CD4-positive, alpha-beta T cell (primary cell): ENCODE data around the gene FRZB. TPM values are rescaled to one million over a fixed set of nuclear protein-coding genes. Genes with fewer than 3 reads are reported as not detected.
"Not testable (repeated sequence)": the region's sequence is repeated elsewhere in the genome, so short reads cannot be mapped to it uniquely, and the experiment has no call there.

Experiments used
- ATAC-seq: fragments of 200-7000 bp; cut with Tn5 transposase; one replicate; pipeline ENCODE4 v1.10.0; 2022; ENCODE audit warnings: mild to moderate bottlenecking; ENCODE audit not compliant: poor library complexity
- CTCF ChIA-PET: fragments of 350-600 bp; sonication (Branson Sonifier 250); formaldehyde crosslinking; loops from one replicate; lab custom pipeline; 2021; ENCODE audit warnings: antibody characterized with exemption, inconsistent platforms; lab: Charles Lee
- POLR2A ChIA-PET: fragments of 350-600 bp; sonication (Branson Sonifier 250); formaldehyde crosslinking; loops from one replicate; lab custom pipeline; 2021; ENCODE audit warnings: antibody characterized with exemption, inconsistent platforms; lab: Charles Lee
- DNase-seq, 14 experiments: peaks; one replicate each; pipeline ENCODE4 v3.0.0-alpha.2; 2013 to 2020; ENCODE audit warnings: mixed read lengths in 2 of 14
- H3K27ac ChIP-seq, 2 donors: one replicate each; pipeline versions ENCODE4 v1.5.1 to v1.7.0; 2013; ENCODE audit warnings: low read length in 2 of 2, low read depth in 1 of 2, mild to moderate bottlenecking in 1 of 2
- H3K27me3 ChIP-seq, 2 experiments: 1 replicate in 1 of 2; 2 replicates in 1 of 2; pipeline versions ENCODE4 v1.6.1 to v1.7.0; 2013; ENCODE audit warnings: low read length in 2 of 2, control low read depth in 1 of 2, mild to moderate bottlenecking in 1 of 2, moderate library complexity in 1 of 2; ENCODE audit not compliant: insufficient read depth in 2 of 2, control insufficient read depth in 1 of 2
- H3K36me3 ChIP-seq: one replicate; pipeline ENCODE4 v1.6.1; 2013; ENCODE audit warnings: low read length, control low read depth; ENCODE audit not compliant: insufficient read depth
- H3K4me1 ChIP-seq: one replicate; pipeline ENCODE4 v1.6.1; 2013; ENCODE audit warnings: low read length, control low read depth; ENCODE audit not compliant: insufficient read depth
- H3K4me3 ChIP-seq: one replicate; pipeline ENCODE4 v1.5.1; 2013; ENCODE audit warnings: mild to moderate bottlenecking, low read length, moderate library complexity
- H3K9me3 ChIP-seq, 2 experiments: 1 replicate in 1 of 2; 2 replicates in 1 of 2; pipeline versions ENCODE4 v1.6.1 to v1.7.0; 2013; ENCODE audit warnings: low read length in 2 of 2, mild to moderate bottlenecking in 2 of 2, control low read depth in 1 of 2, moderate library complexity in 1 of 2; ENCODE audit not compliant: control insufficient read depth in 1 of 2, insufficient read depth in 1 of 2
- H3K27ac Mint-ChIP-seq: one replicate; pipeline ENCODE4 v1.8.0; 2020; ENCODE audit warnings: mixed read lengths
- H3K27me3 Mint-ChIP-seq: one replicate; pipeline ENCODE4 v1.8.0; 2021; ENCODE audit warnings: mixed read lengths
- H3K36me3 Mint-ChIP-seq: one replicate; pipeline ENCODE4 v1.8.0; 2021; ENCODE audit warnings: low read depth, mixed read lengths
- H3K4me1 Mint-ChIP-seq: one replicate; pipeline ENCODE4 v1.8.0; 2021; ENCODE audit warnings: low read depth, mixed read lengths
- H3K4me3 Mint-ChIP-seq: one replicate; pipeline ENCODE4 v1.8.0; 2020; ENCODE audit warnings: mild to moderate bottlenecking, mixed read lengths
- H3K9me3 Mint-ChIP-seq: one replicate; pipeline ENCODE4 v1.8.0; 2020; ENCODE audit warnings: mixed read lengths
- CTCF ChIP-seq: fragments of 200-600 bp; IDR thresholded peaks from one replicate; pipeline ENCODE4 v1.8.0; 2022; ENCODE audit warnings: antibody characterized with exemption, mild to moderate bottlenecking
- intact Hi-C, 2 experiments: fragments of 100-400 bp; cut with DNase I in 1 of 2; cut with micrococcal nuclease in 1 of 2; formaldehyde crosslinking; loops; one replicate each; pipeline versions ENCODE4 v1.15.1 to v1.9.0; 2023 to 2025; cut with DNase I, micrococcal nuclease
- total RNA-seq, 174 experiments: library from RNA in 2 of 174; stranded (reverse) in 2 of 174; gene quantifications; one replicate each; pipeline ENCODE4 v1.2.3 and lab custom pipeline; 2021 to 2026

FRZB gene
- total RNA-seq, 2 experiments from 2014 or later = not detected

GRCh38 chr2:182895169-182895568 is 28.7 kb upstream of the FRZB start:
- ChIA-PET POLR2A (no interaction called here), CTCF (no interaction called here)
- Histone ChIP-seq H3K36me3 (no peaks in the 10 kb centered on the region), H3K9me3 (peaks cover 0 to 4% of the 10 kb centered on the region in 2 experiments), H3K4me3 (no peak overlapping the region), H3K27ac (no peak overlapping the region), H3K4me1 (no peaks in the 10 kb centered on the region), H3K27me3 (no peaks in the 10 kb centered on the region)
- Mint-ChIP-seq H3K36me3 (no peaks in the 10 kb centered on the region), H3K27ac (no peak overlapping the region), H3K27me3 (no peaks in the 10 kb centered on the region), H3K9me3 (no peaks in the 10 kb centered on the region), H3K4me1 (no peaks in the 10 kb centered on the region), H3K4me3 (no peak overlapping the region)
- ATAC-seq (no peak), DNase-seq (no peak)
- intact Hi-C loops = no loop called here
- no peak for TF ChIP-seq CTCF

DNA sequence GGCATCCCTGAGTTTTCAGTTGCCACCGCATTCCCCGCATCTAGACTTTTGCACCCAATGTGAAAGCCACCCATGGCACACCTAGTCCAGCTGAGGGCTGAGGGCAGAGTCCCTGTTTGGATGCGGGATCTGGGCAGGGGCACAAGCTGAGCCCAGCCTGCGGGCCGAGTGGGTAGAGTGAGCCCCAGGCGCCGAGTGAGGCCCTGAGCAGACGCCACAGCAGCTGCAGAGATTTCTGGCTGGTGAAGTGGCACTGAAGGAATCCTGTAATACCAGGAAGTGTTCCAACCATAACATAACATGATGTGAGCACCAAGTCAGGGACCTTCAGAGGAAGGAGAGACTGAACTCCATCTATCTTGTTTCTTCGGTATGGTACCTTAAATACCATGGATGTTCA is 27.7 kb upstream of the FRZB start:
- H3K4me1 Mint-ChIP-seq = no peaks in the 10 kb centered on the region
- no peaks in the 10 kb centered on the region for H3K27me3 Mint-ChIP-seq

DNA sequence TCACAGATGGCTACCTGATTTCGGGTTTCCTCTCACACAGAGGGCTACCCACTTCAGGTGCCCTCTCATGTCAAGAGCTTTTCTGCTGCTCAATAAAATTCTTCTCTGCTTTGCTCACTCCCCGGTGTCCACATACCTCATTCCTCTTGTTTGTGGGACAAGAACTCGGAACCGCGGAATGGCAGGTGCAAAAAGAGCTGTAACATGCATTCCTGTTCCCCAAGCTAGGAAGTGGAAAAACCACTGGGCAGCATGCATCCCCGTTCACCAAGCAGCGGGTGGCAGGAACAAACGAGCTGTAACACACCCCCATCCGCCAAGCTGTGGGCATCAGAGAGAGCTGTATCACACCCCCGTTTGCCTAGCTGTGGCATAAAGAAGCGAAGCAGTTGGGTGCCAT is 27.2 kb upstream of the FRZB start:
- H3K4me3 Mint-ChIP-seq = no peak overlapping the region
- H3K4me3 ChIP-seq = no peak overlapping the region

More for the DNA sequence above, 27.7 kb upstream of the FRZB start:
- Histone ChIP-seq H3K27ac (no peak overlapping the region), H3K4me3 (no peak overlapping the region), H3K9me3 (peaks cover 0 to 4% of the 10 kb centered on the region in 2 experiments), H3K27me3 (no peaks in the 10 kb centered on the region), H3K4me1 (no peaks in the 10 kb centered on the region), H3K36me3 (no peaks in the 10 kb centered on the region)
- H3K36me3 Mint-ChIP-seq = no peaks in the 10 kb centered on the region
- no peak for DNase-seq
- ATAC-seq = no peak
- H3K4me3 Mint-ChIP-seq = no peak overlapping the region
- CTCF ChIA-PET = no interaction called here
- TF ChIP-seq CTCF = no peak
- POLR2A ChIA-PET = no interaction called here
- H3K27ac Mint-ChIP-seq = no peak overlapping the region
- H3K9me3 Mint-ChIP-seq = no peaks in the 10 kb centered on the region
- intact Hi-C loops = no loop called here

GRCh38 chr2:182893035-182893434 is 26.6 kb upstream of the FRZB start:
- H3K27ac Mint-ChIP-seq, H3K27me3 Mint-ChIP-seq, H3K4me1 ChIP-seq, DNase-seq, H3K27ac ChIP-seq, ATAC-seq, H3K4me1 Mint-ChIP-seq, H3K36me3 Mint-ChIP-seq, POLR2A ChIA-PET, H3K36me3 ChIP-seq, H3K9me3 ChIP-seq, intact Hi-C loops, H3K9me3 Mint-ChIP-seq, H3K4me3 ChIP-seq, H3K27me3 ChIP-seq, H3K4me3 Mint-ChIP-seq, CTCF ChIA-PET: not testable (repeated sequence)

More for the DNA sequence above, 27.2 kb upstream of the FRZB start:
- ChIA-PET POLR2A (no interaction called here), CTCF (no interaction called here)
- H3K27me3 ChIP-seq = no peaks in the 10 kb centered on the region
- H3K27ac ChIP-seq = no peak overlapping the region
- no peaks in the 10 kb centered on the region for H3K36me3 ChIP-seq
- Mint-ChIP-seq H3K27ac (no peak overlapping the region), H3K4me1 (no peaks in the 10 kb centered on the region), H3K27me3 (no peaks in the 10 kb centered on the region), H3K36me3 (no peaks in the 10 kb centered on the region), H3K9me3 (no peaks in the 10 kb centered on the region)
- intact Hi-C loops = no loop called here
- peaks cover 0 to 4% of the 10 kb centered on the region in 2 experiments for H3K9me3 ChIP-seq
- ATAC-seq (no peak), DNase-seq (no peak)
- H3K4me1 ChIP-seq = no peaks in the 10 kb centered on the region
- no peak for TF ChIP-seq CTCF
